ENCODE results near the gene ITGB3.

ITGB3 gene

GRCh38 chr17:47332287-47332686, 78.7 kb downstream of the ITGB3 start:
- no peak overlapping the region for H3K4me3 ChIP-seq (ENCODE audit: low read depth, low read length)

GRCh38 chr17:47335101-47335936, 81.7 kb downstream of the ITGB3 start:
- H3K4me3 ChIP-seq (ENCODE audit: low read depth, low read length) = no peak overlapping the region
- TF ChIP-seq CTCF (IDR thresholded peaks at IDR 0.05; ENCODE audit: low read depth, low read length) = no peak

More at GRCh38 chr17:47332287-47332686, 78.7 kb downstream of the ITGB3 start:
- TF ChIP-seq CTCF (IDR thresholded peaks at IDR 0.05; ENCODE audit: low read depth, low read length) = no peak

GRCh38 chr17:47338026-47338425, 84.4 kb downstream of the ITGB3 start:
- no peak overlapping the region for H3K4me3 ChIP-seq (ENCODE audit: low read depth, low read length)
- TF ChIP-seq CTCF (IDR thresholded peaks at IDR 0.05; ENCODE audit: low read depth, low read length) = no peak

GRCh38 chr17:47352848-47353247, 99.2 kb downstream of the ITGB3 start:
- no peak for TF ChIP-seq CTCF (IDR thresholded peaks at IDR 0.05; ENCODE audit: low read depth, low read length)

GRCh38 chr17:47358652-47359051, 105.0 kb downstream of the ITGB3 start:
- TF ChIP-seq CTCF (IDR thresholded peaks at IDR 0.05; ENCODE audit: low read depth, low read length) = no peak
- no peak overlapping the region for H3K4me3 ChIP-seq (ENCODE audit: low read depth, low read length)

More at GRCh38 chr17:47352848-47353247, 99.2 kb downstream of the ITGB3 start:
- H3K4me3 ChIP-seq (ENCODE audit: low read depth, low read length) = no peak overlapping the region

All from WI38 (cell line).